ENCODE results near the gene TSC2.
"Not testable (repeated sequence)": the region's sequence is repeated elsewhere in the genome, so short reads cannot be mapped to it uniquely, and the experiment has no call there.

TSC2 gene

GRCh38 chr16:2106211-2106610 lies 58.4 kb downstream of the TSC2 start:
- DNase-seq (ENCODE audit: low spot score): not testable (repeated sequence)

DNA sequence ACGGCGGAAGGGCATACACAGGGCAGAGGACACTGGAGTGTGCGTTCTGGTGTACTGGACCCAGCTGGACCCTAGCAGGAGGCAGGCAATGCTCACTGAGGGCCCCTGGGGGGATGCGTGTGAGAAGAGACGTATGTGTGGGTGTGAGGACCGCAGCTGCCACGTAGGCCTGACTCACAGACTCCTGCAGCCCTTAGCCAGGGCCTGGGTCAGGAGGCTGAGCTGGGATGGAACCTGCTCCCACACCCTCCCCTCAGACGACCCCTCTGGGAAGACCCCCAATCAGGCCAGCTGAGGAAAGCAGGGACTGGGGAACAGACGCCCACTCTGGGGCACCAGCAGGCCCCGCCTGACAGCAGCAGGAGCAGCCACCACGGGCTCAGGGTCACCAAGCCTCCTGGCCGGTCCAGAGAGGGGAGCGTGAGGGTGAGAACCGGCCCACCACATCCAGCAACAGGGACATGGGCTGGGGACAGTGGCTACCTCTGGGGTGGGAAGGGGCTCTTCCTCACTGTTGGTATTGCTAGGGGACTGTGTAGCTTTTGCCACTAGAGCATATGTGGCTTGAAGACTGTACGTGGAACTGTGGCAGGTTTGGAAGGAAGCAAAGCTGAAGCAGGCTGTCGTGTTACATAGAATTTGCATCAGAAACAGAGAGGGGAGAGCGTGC lies 59.5 kb downstream of the TSC2 start:
- DNase-seq (ENCODE audit: low spot score): not testable (repeated sequence)

DNA sequence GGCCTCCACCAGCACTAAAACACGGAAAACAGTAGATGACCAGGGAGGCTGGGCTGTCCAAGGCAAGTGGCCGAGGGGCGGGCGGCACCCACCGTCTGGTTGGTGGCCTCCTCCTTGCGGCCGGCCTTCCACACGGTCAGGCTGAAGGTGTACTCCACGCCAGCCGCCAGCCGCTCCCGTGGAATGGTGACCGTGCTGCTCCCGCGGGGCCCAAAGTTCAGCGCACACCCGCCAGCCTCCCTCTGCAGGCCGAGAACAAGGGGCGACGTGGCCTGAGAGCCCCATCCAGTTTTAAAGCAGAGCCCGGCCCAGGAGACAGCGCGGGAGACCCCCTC lies 60.0 kb downstream of the TSC2 start:
- DNase-seq (ENCODE audit: low spot score): not testable (repeated sequence)

- not testable (repeated sequence) for DNase-seq (ENCODE audit: low spot score)
These were observed 60.9 kb downstream of the TSC2 start for GRCh38 chr16:2108446-2109270.

GRCh38 chr16:2109271-2109580 lies 61.4 kb downstream of the TSC2 start:
- not testable (repeated sequence) for DNase-seq (ENCODE audit: low spot score)

GRCh38 chr16:2109872-2110271 lies 62.1 kb downstream of the TSC2 start:
- not testable (repeated sequence) for DNase-seq (ENCODE audit: low spot score)

GRCh38 chr16:2110332-2111008 lies 62.7 kb downstream of the TSC2 start:
- not testable (repeated sequence) for DNase-seq (ENCODE audit: low spot score)

DNA sequence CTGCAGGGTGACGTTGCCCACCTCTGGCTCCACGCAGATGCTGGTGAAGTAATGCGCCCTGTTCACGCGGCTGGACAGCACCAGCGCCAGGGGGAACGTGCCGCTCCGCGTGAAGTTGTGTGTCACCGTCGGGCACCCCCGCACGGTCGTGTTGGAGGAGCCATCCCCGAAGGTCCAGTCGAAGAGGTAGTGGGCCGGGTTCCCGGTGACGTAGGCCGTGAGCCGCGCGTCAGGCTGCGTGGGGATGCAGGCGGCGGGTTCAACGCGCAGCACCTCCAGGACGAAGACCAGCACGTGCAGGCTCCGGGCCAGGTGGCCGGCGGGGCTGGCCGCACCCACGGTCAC lies 63.2 kb downstream of the TSC2 start:
- not testable (repeated sequence) for DNase-seq (ENCODE audit: low spot score)

GRCh38 chr16:2111412-2112335 lies 63.9 kb downstream of the TSC2 start:
- not testable (repeated sequence) for DNase-seq (ENCODE audit: low spot score)

DNA sequence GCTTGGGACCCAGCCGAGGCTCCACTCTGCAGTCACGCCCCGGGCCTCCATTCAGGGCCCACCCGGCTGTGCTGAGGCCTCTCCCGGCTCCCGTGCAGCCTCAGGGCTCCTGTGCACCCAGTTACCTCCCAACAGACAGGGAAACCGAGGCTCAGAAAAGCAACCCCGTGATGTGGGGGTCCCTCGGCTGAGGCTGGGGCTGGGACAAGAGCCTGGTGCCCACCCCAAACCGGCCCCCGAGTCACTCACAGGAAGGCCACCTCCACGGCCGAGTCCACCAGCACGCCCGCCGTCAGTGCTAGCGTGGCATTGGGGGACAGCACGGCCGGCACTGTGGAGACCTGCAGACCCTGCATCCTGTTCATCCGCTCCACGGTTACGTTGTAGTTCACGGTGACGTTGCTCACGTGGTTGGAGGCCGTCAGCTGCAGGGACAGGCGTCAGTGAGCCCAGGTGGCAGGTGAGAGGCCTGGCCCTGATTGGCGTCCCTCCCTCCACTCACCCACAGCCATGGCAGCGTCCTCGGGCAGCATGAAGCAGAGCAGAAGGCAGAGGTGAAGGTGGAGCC lies 64.8 kb downstream of the TSC2 start:
- DNase-seq (ENCODE audit: low spot score): not testable (repeated sequence)

DNA sequence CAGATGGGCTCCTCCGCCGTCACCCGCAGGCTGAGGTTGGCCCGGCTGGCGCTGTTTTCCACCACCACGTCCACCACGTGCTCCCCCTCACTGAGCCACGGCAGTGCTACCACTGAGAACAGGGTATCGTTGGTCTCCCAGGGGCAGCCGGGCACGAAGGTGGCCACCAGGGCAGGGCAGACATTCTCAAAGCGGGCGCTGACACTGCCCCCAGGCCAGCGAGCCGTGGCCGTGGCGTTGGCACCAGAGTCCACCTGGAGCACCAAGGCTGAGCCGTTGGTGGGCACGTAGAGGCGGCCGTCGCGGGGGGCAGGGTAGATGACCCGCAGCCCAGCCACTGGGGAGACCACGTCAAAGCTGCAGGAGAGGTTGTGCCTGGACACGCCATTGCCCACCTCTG lies 66.4 kb downstream of the TSC2 start:
- not testable (repeated sequence) for DNase-seq (ENCODE audit: low spot score)

DNA sequence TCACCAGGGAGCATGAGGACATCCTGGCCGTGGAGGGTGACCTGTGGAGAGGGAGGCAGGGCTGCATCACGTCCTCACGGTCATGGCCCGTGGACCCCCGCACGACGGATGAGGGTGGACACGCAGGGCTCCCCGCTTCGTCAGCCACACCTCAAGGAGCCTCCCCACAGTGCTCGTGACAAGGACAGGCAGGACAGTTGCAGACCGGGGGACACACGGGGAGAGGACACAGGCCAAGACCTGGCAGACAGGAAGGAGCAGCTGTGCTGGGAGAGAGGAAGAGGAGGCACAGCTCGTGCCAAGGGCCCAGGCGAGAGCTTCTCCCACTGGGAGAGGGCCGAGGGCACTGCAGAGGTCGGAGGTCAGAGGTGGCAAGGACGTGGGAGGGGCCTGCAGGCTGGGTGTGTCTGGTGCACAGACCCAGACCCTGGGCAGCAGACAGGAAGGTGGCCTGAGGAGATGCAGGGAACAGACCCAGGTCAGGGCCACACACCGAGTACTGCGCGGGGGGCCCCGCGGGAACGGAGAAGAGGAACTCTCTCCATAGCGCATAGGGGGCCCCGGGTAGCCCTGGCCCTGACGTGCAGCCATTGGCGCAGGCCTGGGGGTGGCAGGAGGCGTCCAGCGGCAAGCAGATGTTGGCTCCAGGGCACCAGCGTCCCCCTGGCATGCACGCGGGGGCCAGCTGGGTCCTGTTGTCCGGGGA lies 67.3 kb downstream of the TSC2 start:
- DNase-seq (ENCODE audit: low spot score): not testable (repeated sequence)

DNA sequence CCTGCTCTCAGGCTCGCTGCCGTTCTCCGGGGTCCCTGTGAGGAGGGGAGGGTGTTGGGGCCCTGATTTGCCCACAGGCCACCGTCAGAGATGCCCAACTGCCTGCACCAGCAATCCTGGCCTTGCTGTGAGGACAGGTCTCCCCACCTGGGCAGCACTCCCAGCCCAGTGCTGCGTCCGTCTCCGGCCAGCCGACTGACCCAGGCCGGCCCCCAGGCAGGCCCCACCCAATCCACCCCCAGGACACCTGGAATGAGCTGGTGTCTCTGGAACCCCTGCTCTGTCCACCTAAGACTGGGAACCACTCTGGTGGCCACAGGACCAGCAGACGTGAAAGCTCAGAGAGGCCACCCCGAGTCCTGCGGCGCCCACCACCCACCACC lies 67.8 kb downstream of the TSC2 start:
- no peak for DNase-seq (ENCODE audit: low spot score)

DNA sequence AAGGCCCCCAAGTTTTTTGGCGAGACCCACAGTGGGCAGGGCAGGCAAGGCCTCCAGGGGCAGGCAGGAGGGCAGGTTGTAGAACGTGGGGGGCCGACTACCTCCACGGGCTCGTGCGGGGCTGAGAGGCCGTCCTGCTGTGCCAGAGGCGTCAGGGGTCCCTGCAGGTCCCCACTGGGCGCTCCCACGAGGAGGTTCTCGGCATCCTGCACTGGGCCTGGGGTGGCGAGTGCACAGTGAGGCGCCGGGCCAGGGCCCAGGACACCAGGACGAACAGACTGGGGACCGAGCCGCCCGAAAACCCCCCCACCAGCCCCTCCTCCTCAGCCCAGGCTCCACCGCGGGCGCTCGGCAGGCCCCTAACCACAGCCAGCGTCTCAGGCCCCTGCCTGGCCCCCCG lies 68.6 kb downstream of the TSC2 start:
- not testable (repeated sequence) for DNase-seq (ENCODE audit: low spot score)

DNA sequence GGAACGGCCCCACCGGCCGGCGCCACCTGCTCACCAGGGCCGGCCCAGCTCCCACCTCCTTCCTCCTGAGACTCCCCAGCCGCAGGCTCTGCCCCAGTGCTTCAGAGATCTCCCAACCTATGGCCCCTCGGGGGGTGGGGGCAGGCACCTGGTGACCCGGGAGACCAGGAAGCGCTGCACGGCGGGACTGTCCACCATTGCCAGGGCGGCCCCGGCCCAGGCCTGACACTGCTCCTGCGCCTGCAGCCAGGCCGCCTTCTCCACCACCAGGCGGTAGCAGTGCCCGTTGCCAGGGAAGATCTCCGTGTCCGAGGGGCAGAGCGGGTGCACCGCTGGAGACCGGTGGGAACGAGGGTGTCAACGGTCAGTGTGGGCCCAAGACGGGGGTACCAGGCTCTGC lies 69.6 kb downstream of the TSC2 start:
- DNase-seq (ENCODE audit: low spot score): not testable (repeated sequence)

DNA sequence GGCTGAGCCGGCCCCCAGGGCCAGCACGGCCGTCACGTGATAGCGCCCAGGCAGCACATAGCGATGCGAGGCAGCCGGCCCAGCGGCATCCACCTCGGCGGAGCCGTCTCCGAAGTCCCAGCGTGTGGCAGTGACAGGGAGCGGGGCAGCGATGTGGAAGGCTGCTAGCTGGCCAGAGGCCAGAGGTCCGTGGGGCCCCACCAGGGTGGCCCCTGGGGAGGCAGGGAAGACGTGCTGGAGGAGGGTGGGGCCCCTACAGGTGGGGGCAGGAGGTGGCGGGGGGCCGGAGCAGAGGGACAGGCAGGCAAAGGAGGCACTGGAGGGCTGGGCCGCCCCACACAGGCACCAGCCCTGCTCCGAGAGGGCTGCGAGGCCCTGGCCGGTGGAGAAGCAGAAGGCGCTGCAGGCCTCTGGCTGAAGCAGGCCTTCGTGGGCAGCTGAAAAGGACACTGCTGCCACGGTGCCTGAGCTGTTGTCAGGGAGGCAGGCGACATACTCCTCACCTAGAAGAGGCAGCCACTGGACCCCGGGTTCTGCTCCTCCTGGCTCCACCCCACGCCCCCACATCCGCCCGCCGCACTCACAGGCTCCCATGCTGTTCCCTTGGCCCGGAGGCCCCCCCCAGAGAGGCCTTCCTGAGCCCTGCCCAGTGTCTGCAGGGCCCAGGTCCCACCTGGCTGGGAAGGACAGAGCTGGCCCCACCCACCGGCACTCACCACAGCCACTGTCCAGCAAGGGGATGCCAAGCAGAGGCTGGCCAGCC lies 70.4 kb downstream of the TSC2 start:
- DNase-seq (ENCODE audit: low spot score): not testable (repeated sequence)

GRCh38 chr16:2121325-2121724 lies 73.5 kb downstream of the TSC2 start:
- not testable (repeated sequence) for DNase-seq (ENCODE audit: low spot score)

GRCh38 chr16:2121853-2122252 lies 74.1 kb downstream of the TSC2 start:
- no peak for DNase-seq (ENCODE audit: low spot score)

DNA sequence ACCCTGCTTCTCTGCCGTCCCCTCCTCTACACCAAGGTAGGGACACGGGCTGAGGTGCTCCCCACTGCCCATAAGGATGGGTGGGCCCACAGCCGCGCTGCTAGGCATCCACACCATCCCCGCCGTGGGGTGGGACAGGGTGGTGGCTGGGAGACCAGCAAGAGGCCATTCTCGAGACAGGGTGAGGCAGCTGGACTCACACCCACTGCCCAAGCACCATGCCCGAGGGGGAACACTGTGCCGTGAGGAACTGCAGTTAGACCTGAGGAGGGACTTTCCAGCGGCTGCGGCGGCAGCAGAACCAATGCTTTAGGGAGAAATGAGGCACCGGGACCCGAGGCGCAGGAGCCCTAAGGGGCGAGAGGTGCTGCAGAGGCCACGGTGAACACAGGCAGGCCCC lies 74.6 kb downstream of the TSC2 start:
- no peak for DNase-seq (ENCODE audit: low spot score)

DNA sequence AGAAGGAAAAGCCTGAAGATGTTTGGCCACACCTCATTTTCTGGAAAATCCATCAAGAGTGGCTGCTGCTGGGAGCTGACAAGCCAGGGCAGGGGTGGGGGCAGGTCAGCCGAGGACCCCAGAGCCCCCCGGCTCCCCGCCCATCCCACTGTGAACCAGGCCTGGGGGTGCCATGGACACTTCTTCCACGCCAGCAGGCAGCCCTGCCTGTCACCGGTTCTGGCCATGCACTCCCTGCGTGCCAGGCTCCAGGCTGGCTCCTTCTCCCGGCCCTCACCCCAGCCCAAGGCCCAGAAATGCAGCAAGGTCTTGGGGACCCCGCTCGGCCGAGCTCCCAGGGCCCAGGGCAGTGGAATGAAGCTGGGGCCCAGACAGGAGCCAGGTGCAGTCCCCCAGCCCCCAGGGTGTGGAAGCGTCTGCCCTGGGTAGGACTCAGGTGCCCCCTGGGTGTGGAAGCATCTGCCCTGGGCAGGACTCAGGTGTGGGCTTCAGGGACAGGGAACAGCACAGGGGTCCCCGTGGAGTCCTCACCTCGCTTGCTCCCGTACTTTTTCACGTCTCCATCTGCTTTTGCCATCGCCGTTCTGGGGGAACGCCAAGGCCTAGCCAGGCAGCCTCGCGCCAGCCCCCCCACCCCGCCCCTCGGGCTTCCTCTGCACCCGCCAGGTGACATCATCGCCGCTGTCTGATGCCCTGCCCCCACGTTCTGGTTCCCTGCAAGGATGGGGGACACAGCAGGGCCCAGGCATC lies 75.3 kb downstream of the TSC2 start:
- not testable (repeated sequence) for DNase-seq (ENCODE audit: low spot score)

Data from D341Med (cell line).